ENCODE results near the gene IFTAP.

The IFTAP gene

GRCh38 chr11:36619502-36619901, 25.2 kb downstream of the IFTAP start:
- DNase-seq (ENCODE audit: low read depth) = no peak
- no peak overlapping the region for H3K4me3 ChIP-seq (ENCODE audit: control insufficient read depth, low read depth, low read length)
- no peak for TF ChIP-seq CTCF (conservative IDR thresholded peaks at IDR 0.05; ENCODE audit: control insufficient read depth, insufficient read depth, low read depth, low read length)

GRCh38 chr11:36620246-36620645, 25.9 kb downstream of the IFTAP start:
- DNase-seq (ENCODE audit: low read depth) = no peak
- TF ChIP-seq CTCF (conservative IDR thresholded peaks at IDR 0.05; ENCODE audit: control insufficient read depth, insufficient read depth, low read depth, low read length) = no peak
- no peak overlapping the region for H3K4me3 ChIP-seq (ENCODE audit: control insufficient read depth, low read depth, low read length)

GRCh38 chr11:36622431-36623136, 28.3 kb downstream of the IFTAP start:
- TF ChIP-seq CTCF (conservative IDR thresholded peaks at IDR 0.05; ENCODE audit: control insufficient read depth, insufficient read depth, low read depth, low read length) = peak; percentile 35
- no peak overlapping the region for H3K4me3 ChIP-seq (ENCODE audit: control insufficient read depth, low read depth, low read length)
- peak; percentile 21 for DNase-seq (ENCODE audit: low read depth)

- no peak for DNase-seq (ENCODE audit: low read depth)
Measured at GRCh38 chr11:36623494-36623893, 29.2 kb downstream of the IFTAP start.

GRCh38 chr11:36627006-36627405, 32.7 kb downstream of the IFTAP start:
- TF ChIP-seq CTCF (conservative IDR thresholded peaks at IDR 0.05; ENCODE audit: control insufficient read depth, insufficient read depth, low read depth, low read length) = no peak
- no peak for DNase-seq (ENCODE audit: low read depth)
- no peak overlapping the region for H3K4me3 ChIP-seq (ENCODE audit: control insufficient read depth, low read depth, low read length)

More at GRCh38 chr11:36623494-36623893, 29.2 kb downstream of the IFTAP start:
- TF ChIP-seq CTCF (conservative IDR thresholded peaks at IDR 0.05; ENCODE audit: control insufficient read depth, insufficient read depth, low read depth, low read length) = no peak
- H3K4me3 ChIP-seq (ENCODE audit: control insufficient read depth, low read depth, low read length) = no peak overlapping the region

- no peak overlapping the region for H3K4me3 ChIP-seq (ENCODE audit: control insufficient read depth, low read depth, low read length)
- TF ChIP-seq CTCF (conservative IDR thresholded peaks at IDR 0.05; ENCODE audit: control insufficient read depth, insufficient read depth, low read depth, low read length) = no peak
Measured at GRCh38 chr11:36627471-36627870, 33.2 kb downstream of the IFTAP start.

More at GRCh38 chr11:36627471-36627870, 33.2 kb downstream of the IFTAP start:
- no peak for DNase-seq (ENCODE audit: low read depth)
